Stimulated activated CD8-positive, alpha-beta memory T cell treated with anti-CD3 and anti-CD28 coated beads, Interleukin-2, amount 100 ng/mL, for 48 hours (primary cell): Measurements from ENCODE around the gene GRB10.

ENCODE experiments used
- DNase-seq, 2 donors: peaks; one replicate each; pipeline ENCODE4 v3.0.0-alpha.2; 2020; ENCODE audit warnings: low read depth in 2 of 2

The GRB10 gene

DNA sequence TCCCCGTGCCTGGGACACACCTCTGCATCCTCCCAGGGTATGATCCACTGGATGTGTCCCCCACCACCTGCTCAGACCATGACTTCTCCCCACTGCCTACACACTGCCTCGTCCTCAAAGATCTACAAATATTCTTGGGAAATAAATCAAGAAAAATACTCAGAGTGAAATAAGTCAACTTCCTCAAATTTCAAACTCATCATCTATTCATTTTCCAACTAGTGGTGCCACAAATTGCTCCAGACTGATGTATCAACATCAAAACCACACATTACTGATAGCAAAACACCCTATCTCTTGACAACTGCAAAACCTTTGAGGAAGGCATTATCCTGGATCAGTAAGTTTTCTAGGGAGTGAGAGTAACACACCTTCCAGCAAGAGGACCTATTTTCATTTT, 87.7 kb downstream of the GRB10 start:
- no peak for DNase-seq

DNA sequence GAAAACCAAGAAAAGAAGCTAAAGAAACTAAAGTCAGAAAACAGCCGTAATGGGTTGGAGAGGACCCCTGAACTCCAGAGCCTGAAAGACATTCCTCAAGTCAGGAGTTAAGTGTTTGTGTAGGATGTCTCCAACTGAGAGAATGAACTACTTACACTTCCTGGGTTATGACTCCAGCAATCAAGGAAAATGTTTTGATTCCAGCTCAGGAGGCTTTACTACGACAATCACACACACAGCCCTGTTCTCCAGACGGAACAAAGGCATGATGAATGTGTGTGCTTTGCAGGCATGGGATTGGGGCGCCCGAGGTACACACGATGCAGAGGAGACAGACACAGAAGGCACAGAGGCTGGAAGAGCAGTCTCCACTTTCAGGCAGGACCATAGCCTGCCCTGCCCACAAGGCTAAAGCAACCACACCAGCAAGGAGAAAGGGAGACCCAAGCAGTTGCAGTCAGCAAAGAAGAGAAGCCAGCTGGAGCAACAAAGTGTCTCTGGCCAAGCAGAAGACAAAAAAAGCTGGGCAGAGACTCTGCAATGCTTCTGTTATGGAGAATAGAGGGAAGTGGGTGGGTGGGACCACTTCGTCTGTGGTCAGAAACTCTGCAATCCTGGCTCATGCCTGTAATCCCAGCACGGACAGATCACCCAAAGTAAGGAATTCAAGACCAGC, 89.1 kb downstream of the GRB10 start:
- no peak for DNase-seq

DNA sequence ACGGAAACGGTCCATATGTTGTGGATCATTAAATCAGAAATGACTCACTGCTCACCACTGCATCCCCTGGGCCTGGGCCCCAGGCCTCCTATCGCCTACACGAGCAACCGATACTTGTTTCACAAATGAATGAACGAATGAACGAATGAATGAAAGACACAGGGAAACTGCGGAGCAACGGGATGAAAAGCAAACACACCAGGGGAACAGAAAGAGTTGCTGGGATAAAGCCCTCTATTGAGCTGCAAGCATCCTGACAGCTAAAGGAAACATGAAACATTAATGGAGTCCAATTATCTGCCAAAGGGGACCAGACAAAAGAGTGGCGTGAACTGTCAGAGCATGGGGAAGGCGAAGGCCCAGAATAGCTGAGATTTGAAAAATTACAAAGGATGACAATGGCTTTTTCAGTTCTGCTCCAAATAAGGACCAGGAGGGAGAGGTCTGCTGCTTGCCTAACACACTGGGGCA, 92.1 kb downstream of the GRB10 start:
- DNase-seq, result no peak

DNA sequence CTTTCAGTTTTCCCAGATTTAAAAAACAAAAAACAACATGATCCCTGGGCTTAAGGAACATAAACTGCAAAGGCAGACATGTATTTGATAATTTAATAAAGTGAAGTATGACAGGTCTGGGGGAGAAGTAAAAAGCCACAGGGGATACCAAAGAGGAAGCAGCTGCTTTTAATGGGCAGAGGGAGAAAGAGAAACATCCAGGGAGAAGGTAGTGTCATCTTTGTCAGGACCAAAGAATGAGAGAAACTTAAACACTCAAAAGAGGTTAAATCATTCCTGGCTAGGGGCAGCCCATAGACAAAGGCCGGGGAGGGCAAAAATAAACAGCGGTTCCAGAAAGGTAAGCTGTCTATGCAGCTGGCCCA, 94.5 kb downstream of the GRB10 start:
- no peak for DNase-seq

DNA sequence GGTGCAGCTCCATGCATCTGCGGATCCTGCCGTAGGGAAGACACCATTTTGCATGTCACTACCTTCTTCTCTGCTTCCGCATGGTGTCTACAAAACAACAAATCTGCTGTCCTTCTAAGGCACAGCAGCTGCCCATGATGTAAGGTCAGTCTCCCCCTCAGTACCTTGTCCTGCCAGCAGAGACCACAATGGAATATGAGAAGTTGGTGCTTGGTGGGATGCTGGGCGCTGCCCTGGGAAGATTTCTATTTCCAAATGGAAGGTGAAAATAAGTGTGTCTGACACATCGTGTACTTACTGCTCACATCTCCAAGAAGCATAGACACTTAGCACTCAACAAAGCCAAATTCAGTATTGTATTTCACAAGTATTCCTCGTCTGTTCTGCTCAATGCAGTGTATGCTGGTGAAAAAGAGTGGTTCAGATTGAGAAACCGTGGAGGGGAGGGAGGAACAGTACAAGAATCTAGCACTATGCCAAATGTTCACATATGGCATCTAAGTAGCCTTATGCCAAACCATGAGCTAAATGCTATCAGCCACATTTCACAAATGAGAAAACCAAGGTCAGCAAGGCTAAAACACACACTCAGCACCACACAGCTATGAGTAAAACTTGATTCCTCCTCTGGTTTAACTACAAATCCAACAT, 95.0 kb downstream of the GRB10 start:
- no peak for DNase-seq

- no peak for DNase-seq
Measured at GRCh38 chr7:50687096-50687495, 95.6 kb downstream of the GRB10 start.

- no peak for DNase-seq
Measured at GRCh38 chr7:50685135-50686065, 97.3 kb downstream of the GRB10 start.

DNA sequence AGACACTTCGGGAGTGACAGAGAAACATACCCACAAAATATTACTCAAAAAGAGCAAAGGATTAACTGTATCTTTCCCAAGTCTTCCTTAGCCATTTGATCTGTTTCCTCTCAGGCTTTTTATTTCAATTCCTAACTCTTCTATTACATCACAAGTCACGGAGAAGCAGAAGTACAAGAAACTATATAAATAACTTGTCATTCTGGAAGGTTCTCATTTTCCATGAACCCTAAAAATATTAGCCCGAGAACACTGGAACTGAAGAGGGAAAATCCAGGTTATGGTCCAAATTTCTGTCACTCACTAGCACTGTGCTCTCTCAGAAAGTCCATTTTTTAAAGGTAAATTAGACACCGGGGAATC, 98.0 kb downstream of the GRB10 start:
- DNase-seq, result no peak

DNA sequence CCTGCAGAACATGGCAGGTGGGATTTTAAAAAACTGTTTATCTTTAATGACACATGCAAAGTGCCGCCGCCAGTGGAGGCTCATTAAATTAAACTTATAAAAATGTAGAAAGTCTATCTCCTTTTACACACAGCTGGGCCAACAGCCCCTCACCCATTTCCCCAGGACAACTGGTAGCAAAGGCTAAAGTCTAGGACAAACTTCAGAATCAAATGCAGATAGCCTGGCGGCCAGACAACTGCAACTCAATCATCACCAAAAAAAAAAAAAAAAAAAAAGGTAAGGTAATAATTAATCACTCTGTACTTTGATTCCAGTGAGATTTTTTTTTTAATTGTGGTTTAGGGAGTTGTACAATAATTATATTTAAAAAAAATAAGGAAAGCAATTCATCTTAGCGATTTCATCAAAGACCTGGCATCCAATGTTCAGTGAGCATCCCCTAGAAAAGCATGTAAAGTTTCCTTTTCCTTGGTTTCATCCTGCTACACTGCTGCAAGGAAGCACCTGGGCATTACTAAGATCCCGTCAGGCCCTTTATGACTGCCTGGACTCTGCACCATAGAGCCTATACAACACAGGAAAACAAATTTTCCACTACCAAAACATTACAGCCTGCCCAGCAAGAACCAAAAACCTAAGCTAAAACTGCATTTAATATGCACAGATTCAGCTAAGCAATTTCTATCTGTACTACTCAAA, 98.5 kb downstream of the GRB10 start:
- DNase-seq, result no peak

DNA sequence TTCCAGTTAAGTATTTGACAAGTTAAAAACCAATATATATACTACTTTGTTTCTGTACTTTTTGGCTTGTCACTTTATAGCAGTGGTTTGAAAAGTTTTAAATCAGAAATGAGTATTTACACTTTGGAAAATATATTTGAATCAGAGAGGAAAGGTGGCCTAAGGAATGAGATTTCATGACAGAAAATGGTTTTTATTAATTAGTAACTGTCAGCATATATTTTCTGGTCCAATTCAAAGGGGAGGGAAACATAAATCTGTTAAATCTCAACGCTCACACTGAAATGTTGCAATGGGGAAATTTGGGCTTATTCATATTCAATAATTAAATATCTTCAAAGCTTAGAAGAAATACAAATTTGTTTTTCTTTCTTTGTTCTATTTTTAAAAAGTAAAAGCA, 100.1 kb downstream of the GRB10 start:
- no peak for DNase-seq

GRCh38 chr7:50682079-50682478, 100.6 kb downstream of the GRB10 start:
- no peak for DNase-seq

DNA sequence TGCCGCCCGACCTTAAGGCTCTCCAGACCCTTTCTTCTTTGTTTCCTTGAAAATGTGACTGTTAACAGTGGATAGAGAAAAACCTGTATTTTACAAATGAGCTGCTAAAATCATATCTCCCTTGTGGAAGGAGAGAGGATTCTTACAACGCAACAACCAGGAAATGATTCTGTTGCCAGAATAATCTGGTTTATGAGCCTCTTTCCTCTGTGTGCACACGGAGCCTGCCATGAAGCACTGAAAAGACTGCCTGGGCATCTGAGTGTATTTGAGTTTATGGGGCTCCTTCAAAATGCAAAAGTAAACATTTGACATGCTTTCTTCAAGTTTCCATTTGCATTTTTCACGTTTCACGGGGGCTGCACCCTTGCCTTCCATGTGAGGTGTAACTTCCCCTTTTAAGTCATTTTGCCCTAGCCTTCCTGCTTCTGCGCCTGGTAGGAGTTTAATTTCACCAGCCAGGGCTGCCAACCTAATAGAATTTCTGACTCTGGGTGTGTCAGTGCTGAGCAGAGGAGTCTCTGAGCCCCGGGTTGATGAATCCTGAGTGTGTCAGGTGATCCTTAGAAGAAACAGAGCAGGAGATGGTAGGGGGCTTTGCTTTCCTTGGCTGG, 101.2 kb downstream of the GRB10 start:
- DNase-seq, result no peak

GRCh38 chr7:50679218-50680007, 103.3 kb downstream of the GRB10 start:
- no peak for DNase-seq

DNA sequence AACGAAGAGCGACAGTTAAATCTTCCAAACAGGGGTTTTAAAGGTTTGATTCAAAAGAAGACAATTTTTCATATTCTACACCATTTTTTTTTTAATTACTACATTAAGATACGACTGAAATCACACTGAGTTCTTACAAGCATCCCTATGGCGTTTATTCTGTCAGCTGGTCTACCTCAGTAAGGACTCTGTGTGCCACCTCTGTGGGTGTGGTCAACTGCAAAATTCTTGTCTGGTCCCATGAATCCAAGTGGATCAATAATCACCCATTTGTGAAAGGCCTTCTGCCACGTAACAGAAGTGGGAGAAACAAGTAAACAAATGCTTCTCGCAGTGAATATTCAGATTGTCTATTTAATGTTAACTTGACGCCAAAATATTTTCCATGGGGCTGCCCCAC, 104.1 kb downstream of the GRB10 start:
- no peak for DNase-seq

GRCh38 chr7:50677638-50677996, 105.1 kb downstream of the GRB10 start:
- DNase-seq, result no peak

DNA sequence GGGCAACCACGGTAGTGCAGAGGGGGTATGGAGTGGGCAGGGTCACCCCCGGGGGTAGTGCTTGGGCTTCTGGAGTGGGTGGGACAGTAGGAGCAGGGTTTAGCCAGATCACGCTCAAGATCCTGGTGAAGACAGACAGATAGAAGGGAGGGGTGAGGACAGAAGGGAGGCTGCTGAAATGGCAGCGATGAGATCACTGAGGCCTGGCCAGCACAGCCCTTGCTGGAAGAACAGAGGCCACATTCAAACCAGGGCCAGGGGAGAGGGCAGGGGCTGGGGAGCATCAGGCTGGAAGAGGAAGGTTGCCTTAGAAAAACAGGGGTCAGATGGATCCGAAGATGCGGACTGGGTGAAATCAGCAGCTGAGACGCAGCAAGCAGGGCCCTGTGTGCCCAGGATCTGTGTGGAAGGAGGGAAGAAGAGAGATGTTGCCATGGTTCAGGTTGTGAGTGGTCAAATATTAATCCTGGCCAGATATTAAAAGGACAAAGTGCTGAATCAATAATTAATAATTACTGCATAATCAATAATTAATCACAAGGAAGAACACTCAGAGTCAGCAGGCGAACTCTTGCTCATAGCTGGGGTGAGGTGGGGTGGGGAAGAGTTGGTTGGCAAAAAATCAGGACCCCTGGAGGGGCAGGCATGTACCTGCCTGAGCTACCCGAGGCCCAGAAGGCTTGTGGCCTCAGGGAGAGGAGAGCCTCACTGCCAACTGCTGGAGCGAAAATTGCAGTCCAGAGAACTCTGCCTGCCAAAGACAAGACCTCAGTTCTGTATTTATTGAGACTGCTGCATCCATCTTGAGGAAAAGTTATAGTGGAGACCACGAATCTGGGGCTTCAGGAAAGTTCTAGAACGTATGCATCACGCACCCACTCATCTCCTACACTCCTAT, 105.7 kb downstream of the GRB10 start:
- DNase-seq, result no peak

GRCh38 chr7:50676079-50676478, 106.6 kb downstream of the GRB10 start:
- no peak for DNase-seq

- DNase-seq, result no peak
Measured at GRCh38 chr7:50674896-50675835, 107.5 kb downstream of the GRB10 start.

- DNase-seq, result no peak
Measured at GRCh38 chr7:50674299-50674698, 108.4 kb downstream of the GRB10 start.
